HG02870 (cell line): Measurements from ENCODE around the gene PRUNE2.
"Not testable (repeated sequence)": the region's sequence is repeated elsewhere in the genome, so short reads cannot be mapped to it uniquely, and the experiment has no call there.

Experiments used
- ATAC-seq: cut with Tn5 transposase; IDR thresholded peaks from one replicate; pipeline ENCODE4 v1.9.1; 2021; ENCODE audit warnings: mild to moderate bottlenecking, moderate library complexity; ENCODE audit not compliant: unreplicated experiment

PRUNE2 gene

DNA sequence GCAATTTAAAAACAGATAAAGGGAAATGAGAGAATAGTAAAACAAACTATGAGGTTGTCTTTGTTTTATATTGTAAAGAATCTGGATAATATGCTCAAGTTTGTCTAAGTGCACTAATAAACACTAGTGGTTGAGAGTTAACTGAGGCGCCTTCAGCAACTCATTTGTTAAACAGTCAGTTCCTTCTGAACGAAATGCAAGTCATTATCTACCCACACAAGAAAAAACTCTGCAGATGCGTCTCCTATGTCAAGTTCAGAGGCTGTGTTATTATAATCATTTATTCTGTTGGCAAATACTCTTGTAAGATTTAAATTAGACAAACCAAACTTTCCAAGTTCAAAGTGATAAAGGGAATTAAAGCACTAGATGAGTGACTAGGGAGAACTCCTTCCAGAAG is 162.0 kb downstream of the PRUNE2 start:
- no peak for ATAC-seq

GRCh38 chr9:76742890-76743289 is 163.0 kb downstream of the PRUNE2 start:
- ATAC-seq: not testable (repeated sequence)

DNA sequence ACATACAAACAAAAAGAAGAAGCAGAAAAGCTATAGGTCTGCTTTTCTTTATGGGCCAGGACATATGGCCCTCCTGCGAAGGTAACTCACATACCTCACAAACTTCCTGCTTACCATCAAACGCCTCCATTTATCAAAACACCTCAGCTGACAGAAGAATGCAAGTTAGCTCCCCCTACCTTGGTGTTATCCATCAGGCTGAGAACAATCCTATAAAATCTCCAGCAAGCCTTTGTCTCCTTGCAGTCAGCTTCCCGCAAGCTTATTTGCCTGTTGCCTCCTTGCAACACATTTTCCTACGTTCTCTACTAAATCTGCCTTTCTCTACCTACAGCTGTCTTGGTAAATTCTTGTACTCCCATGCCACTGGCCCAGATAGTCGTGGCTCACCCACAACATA is 164.4 kb downstream of the PRUNE2 start:
- ATAC-seq: no peak

DNA sequence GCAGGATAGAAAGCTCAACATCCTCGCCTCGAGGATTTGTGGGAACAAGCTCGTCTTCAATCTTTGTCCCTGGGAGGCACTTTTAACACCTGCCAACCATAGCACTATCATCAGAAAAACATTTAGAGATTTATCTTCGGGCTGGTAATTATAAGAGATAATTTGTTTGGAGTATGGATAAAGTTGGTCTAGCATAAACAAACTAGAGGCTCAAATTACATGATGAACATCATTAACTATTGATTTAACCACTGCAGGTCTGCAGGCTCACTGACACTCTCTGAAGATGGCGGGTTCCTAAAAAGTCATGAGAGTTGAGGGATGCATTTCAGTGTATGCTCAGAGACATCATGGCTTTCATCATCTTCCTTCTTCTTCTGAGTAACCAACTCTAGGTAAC is 167.5 kb downstream of the PRUNE2 start:
- no peak for ATAC-seq

- ATAC-seq: no peak
These were observed 168.6 kb downstream of the PRUNE2 start for GRCh38 chr9:76737154-76737902.

DNA sequence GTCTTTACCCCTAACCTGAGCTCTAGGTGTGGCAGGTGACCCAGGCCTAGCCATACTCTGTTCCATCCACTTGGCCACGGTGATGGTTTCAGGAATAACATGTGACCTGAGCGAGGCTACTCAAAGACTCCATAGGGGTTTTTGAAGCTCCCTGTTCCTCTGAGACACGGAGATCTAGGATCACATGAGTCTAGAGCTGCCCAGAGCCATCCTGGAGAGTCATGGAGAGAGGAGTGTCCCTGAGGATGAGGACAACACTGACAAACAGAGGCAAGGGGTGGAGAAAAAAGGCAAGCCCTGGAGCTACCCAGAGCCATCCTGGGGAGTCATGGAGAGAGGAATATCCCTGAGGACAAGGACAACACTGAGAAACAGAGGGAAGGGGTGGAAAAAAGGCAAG is 171.2 kb downstream of the PRUNE2 start:
- no peak for ATAC-seq

DNA sequence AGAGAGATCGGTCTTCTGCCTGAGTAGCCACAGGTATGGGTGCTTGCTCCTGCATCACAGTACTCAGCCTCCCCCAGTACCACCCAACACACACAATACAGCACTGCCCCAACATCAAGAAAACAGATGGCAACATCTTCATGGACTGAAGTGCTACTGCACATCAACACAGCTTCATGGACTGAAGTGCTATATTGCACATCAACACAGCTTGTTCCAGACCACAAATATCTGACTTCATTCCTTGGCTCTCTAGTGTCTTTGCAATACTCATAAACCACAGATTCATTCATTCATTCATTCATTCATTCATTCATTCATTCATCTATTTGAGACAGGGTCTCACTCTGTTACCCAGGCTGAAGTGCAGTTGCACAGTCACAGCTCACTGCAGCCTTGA is 172.8 kb downstream of the PRUNE2 start:
- ATAC-seq: no peak

DNA sequence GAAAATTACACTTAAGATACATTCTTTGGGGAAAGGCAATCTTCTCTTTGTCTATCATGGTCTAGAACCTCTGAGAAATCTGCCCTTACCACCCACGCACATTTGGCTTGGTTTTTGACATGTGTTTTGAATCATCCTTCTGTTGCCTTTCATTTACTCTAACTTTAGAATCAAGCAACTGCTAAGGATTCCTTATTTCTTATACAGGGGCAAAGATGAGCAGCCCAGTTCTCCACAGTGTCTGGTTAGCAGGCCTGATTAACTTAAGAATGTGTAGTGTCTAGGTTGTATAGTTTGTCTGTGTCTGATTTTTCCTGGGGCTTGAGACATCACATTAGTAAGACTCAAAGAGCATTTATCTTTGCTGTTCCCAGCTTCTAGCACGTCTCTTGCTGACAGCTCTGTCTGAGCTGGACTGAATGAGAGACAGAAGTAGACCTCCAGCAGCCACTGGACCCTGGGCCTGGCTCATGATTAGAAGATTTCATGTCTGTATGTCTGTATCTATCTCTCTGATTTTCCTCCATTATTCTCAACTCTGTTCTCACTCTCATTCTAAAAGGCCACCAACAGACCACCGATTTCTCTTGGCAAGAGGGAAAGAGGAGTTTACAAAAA is 173.5 kb downstream of the PRUNE2 start:
- ATAC-seq: no peak

DNA sequence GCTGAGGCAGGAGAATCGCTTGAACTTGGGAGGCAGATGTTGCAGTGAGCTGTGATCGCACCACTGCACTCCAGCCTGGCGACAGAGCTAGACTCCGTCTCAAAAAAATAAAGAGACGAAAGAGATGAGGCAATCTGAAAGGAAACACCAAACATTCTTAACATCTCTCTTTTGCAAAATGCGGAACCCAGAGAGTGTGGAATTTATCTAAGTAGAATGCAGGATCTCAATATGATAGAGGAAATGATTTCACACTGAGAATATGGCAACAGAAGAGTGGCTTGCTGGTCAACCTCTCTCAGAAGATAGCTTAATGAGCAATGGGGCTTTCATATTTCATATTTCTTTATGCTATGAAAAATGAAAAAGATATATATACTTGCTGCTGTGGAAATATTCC is 175.1 kb downstream of the PRUNE2 start:
- no peak for ATAC-seq

- ATAC-seq: no peak
These were observed 175.8 kb downstream of the PRUNE2 start for GRCh38 chr9:76729980-76730737.

GRCh38 chr9:76729116-76729515 is 176.8 kb downstream of the PRUNE2 start:
- ATAC-seq: no peak

DNA sequence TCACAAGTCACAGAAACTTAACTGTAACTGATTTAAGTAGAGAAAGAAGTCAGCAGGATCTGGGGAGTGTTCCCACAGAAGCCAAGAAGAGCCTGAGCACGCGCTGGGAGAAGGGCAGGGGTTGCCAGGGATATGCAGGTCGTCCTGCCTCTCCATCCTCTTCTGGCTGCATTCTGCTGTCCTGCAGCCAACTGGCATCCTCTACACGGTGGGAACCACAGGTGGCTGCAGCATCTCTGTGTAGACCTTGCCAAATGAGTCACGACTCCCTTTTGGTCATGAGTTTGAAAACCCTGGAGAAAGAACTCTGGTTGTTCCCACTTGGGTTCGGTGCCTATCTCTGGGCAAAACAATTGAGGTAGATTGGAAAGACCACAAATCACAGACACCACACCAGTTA is 180.0 kb downstream of the PRUNE2 start:
- ATAC-seq: no peak

GRCh38 chr9:76725011-76725546 is 180.8 kb downstream of the PRUNE2 start:
- no peak for ATAC-seq

DNA sequence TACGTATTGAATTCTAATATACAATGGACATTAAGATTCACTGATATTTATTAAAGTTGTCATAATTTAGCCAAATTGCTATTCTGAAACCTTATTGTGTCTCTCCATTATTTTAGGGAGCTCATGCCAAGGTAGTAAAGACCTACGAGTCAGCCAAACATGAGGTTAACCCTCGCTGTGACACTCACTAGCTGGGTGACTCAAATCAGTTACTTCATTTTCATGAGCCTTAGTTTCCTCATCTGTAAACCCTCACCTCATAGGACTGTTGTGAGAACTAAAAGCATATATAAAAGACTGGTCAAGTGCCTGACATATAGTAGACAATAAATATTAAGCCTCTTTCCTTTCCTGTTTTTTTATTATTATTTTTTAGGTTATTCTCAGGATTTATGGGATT is 185.7 kb downstream of the PRUNE2 start:
- no peak for ATAC-seq

DNA sequence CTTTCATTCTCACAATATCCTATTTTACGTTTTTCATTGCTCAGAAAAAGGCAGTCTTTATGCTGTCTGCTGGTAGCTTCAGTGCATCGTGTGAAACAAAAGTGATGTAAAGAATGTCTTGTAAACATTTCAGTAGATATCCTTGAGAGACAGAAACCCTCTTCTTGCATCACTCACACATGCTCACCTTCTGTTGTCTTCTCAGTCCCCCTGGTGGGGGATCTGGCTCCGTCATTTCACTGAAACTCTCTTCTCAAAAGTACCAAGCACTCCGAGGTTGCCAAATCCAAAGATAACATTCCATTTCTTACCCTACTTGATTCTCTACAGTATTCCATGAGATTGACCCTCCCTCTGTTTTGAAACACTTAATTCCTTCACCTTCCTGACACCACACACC is 187.7 kb downstream of the PRUNE2 start:
- ATAC-seq: no peak

- no peak for ATAC-seq
These were observed 188.3 kb downstream of the PRUNE2 start for GRCh38 chr9:76717613-76718012.

GRCh38 chr9:76717176-76717575 is 188.7 kb downstream of the PRUNE2 start:
- no peak for ATAC-seq

DNA sequence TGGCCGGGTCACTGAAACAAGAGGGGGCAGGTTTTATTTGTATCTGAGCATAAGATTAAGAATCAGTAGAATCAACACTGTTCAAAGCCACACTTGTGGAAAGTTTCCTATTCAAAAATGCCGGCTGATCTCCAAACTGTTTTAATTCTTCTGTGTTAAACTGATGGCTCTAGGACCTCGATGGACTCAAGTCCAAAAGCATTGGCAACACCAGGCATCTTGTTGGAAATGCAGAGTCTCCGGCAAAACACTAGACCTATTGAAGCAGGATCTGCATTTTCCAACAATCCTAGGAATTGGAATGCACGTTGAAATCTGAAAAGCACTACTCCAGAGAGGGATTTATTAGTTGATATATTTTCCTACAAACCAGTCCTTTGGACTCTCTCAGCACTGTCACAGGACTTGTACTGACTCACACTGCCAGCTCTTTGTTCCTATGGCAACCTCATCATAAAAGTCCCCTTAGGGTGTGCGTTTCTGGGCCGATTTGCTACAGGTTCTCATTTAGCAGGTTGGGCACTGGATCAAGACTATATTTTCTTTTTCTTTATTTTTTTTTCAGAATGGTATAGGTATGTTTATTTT is 189.7 kb downstream of the PRUNE2 start:
- ATAC-seq: no peak

- ATAC-seq: no peak
These were observed 192.5 kb downstream of the PRUNE2 start for GRCh38 chr9:76713381-76713780.

DNA sequence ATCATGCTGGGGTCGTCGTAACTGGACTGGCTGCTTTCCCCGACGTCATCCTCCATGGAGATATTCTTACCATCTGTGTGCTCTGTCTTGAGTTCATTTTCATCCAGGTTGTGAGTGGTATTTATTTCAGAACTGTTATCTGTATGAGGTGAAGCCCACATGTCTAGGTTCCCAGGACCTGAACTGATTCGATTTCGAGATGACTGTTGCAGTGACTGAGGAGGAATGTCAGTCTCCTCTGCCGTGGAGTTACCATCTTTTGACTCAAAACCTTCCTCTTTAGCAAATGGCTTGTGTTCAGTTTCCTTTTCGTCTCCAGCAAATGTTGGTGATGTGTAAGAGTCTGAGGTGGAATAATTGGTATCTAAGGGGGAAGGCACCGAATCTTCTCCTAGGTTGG is 196.9 kb downstream of the PRUNE2 start:
- ATAC-seq: peak; percentile 48

- peak; percentile 46 for ATAC-seq
These were observed 198.4 kb downstream of the PRUNE2 start for GRCh38 chr9:76707510-76707909.
